Measurements from ENCODE around the gene THUMPD3.

Gene THUMPD3

GRCh38 chr3:9340472-9340902, 22.4 kb upstream of the THUMPD3 start:
- H3K4me1 ChIP-seq (ENCODE audit: insufficient read depth, low read length), result no peaks in the 10 kb centered on the region
- H3K4me3 ChIP-seq (ENCODE audit: low read depth in 1 of 2, low read length in 2 of 2), result no peak overlapping the region
- no peaks in the 10 kb centered on the region for H3K27me3 ChIP-seq (ENCODE audit: control insufficient read depth in 1 of 2, insufficient read depth in 2 of 2, low read length in 2 of 2)
- no peak overlapping the region for H3K9ac ChIP-seq (ENCODE audit: low read length)
- peak overlapping the region; percentile 14 for H3K27ac ChIP-seq (ENCODE audit: low read depth, low read length)
- no peaks in the 10 kb centered on the region for H3K9me3 ChIP-seq (ENCODE audit: low read length)
- no peaks in the 10 kb centered on the region for H3K36me3 ChIP-seq (ENCODE audit: insufficient read depth, low read length)

- Histone ChIP-seq H3K4me1 (ENCODE audit: insufficient read depth, low read length) (no peaks in the 10 kb centered on the region), H3K36me3 (ENCODE audit: insufficient read depth, low read length) (no peaks in the 10 kb centered on the region), H3K27me3 (ENCODE audit: control insufficient read depth in 1 of 2, insufficient read depth in 2 of 2, low read length in 2 of 2) (no peaks in the 10 kb centered on the region), H3K4me3 (ENCODE audit: low read depth in 1 of 2, low read length in 2 of 2) (no peak overlapping the region), H3K9me3 (ENCODE audit: low read length) (no peaks in the 10 kb centered on the region), H3K9ac (ENCODE audit: low read length) (no peak overlapping the region), H3K27ac (ENCODE audit: low read depth, low read length) (no peak overlapping the region)
Measured at GRCh38 chr3:9342696-9343095, 20.2 kb upstream of the THUMPD3 start.

- H3K27ac ChIP-seq (ENCODE audit: low read depth, low read length), result no peak overlapping the region
- H3K27me3 ChIP-seq (ENCODE audit: control insufficient read depth in 1 of 2, insufficient read depth in 2 of 2, low read length in 2 of 2), result no peaks in the 10 kb centered on the region
- H3K9ac ChIP-seq (ENCODE audit: low read length), result no peak overlapping the region
- no peaks in the 10 kb centered on the region for H3K9me3 ChIP-seq (ENCODE audit: low read length)
- H3K36me3 ChIP-seq (ENCODE audit: insufficient read depth, low read length), result no peaks in the 10 kb centered on the region
- H3K4me1 ChIP-seq (ENCODE audit: insufficient read depth, low read length), result no peaks in the 10 kb centered on the region
- no peak overlapping the region for H3K4me3 ChIP-seq (ENCODE audit: low read depth in 1 of 2, low read length in 2 of 2)
Measured at GRCh38 chr3:9343115-9343514, 19.7 kb upstream of the THUMPD3 start.

- H3K4me1 ChIP-seq (ENCODE audit: insufficient read depth, low read length), result no peaks in the 10 kb centered on the region
- no peaks in the 10 kb centered on the region for H3K27me3 ChIP-seq (ENCODE audit: control insufficient read depth in 1 of 2, insufficient read depth in 2 of 2, low read length in 2 of 2)
- H3K27ac ChIP-seq (ENCODE audit: low read depth, low read length), result no peak overlapping the region
- no peaks in the 10 kb centered on the region for H3K36me3 ChIP-seq (ENCODE audit: insufficient read depth, low read length)
- no peaks in the 10 kb centered on the region for H3K9me3 ChIP-seq (ENCODE audit: low read length)
- no peak overlapping the region for H3K9ac ChIP-seq (ENCODE audit: low read length)
- no peak overlapping the region for H3K4me3 ChIP-seq (ENCODE audit: low read depth in 1 of 2, low read length in 2 of 2)
Measured at GRCh38 chr3:9345041-9345440, 17.8 kb upstream of the THUMPD3 start.

GRCh38 chr3:9346141-9346540, 16.7 kb upstream of the THUMPD3 start:
- Histone ChIP-seq H3K4me3 (ENCODE audit: low read depth in 1 of 2, low read length in 2 of 2) (no peak overlapping the region), H3K9me3 (ENCODE audit: low read length) (no peaks in the 10 kb centered on the region), H3K27ac (ENCODE audit: low read depth, low read length) (no peak overlapping the region), H3K4me1 (ENCODE audit: insufficient read depth, low read length) (no peaks in the 10 kb centered on the region), H3K27me3 (ENCODE audit: control insufficient read depth in 1 of 2, insufficient read depth in 2 of 2, low read length in 2 of 2) (no peaks in the 10 kb centered on the region), H3K9ac (ENCODE audit: low read length) (no peak overlapping the region), H3K36me3 (ENCODE audit: insufficient read depth, low read length) (no peaks in the 10 kb centered on the region)

- no peaks in the 10 kb centered on the region for H3K36me3 ChIP-seq (ENCODE audit: insufficient read depth, low read length)
- H3K4me3 ChIP-seq (ENCODE audit: low read depth in 1 of 2, low read length in 2 of 2), result no peak overlapping the region
- no peak overlapping the region for H3K27ac ChIP-seq (ENCODE audit: low read depth, low read length)
- no peaks in the 10 kb centered on the region for H3K27me3 ChIP-seq (ENCODE audit: control insufficient read depth in 1 of 2, insufficient read depth in 2 of 2, low read length in 2 of 2)
- no peaks in the 10 kb centered on the region for H3K9me3 ChIP-seq (ENCODE audit: low read length)
- H3K9ac ChIP-seq (ENCODE audit: low read length), result no peak overlapping the region
- H3K4me1 ChIP-seq (ENCODE audit: insufficient read depth, low read length), result no peaks in the 10 kb centered on the region
Measured at GRCh38 chr3:9347081-9347480, 15.8 kb upstream of the THUMPD3 start.

- H3K27ac ChIP-seq (ENCODE audit: low read depth, low read length), result no peak overlapping the region
- H3K27me3 ChIP-seq (ENCODE audit: control insufficient read depth in 1 of 2, insufficient read depth in 2 of 2, low read length in 2 of 2), result no peaks in the 10 kb centered on the region
- H3K4me1 ChIP-seq (ENCODE audit: insufficient read depth, low read length), result peaks cover 1% of the 10 kb centered on the region
- no peak overlapping the region for H3K9ac ChIP-seq (ENCODE audit: low read length)
- no peaks in the 10 kb centered on the region for H3K36me3 ChIP-seq (ENCODE audit: insufficient read depth, low read length)
- no peak overlapping the region for H3K4me3 ChIP-seq (ENCODE audit: low read depth in 1 of 2, low read length in 2 of 2)
- H3K9me3 ChIP-seq (ENCODE audit: low read length), result no peaks in the 10 kb centered on the region
Measured at GRCh38 chr3:9347887-9348286, 15.0 kb upstream of the THUMPD3 start.

GRCh38 chr3:9349321-9350117, 13.3 kb upstream of the THUMPD3 start:
- H3K27ac ChIP-seq (ENCODE audit: low read depth, low read length), result no peak overlapping the region

GRCh38 chr3:9351709-9352126, 11.1 kb upstream of the THUMPD3 start:
- H3K9ac ChIP-seq (ENCODE audit: low read length), result no peak overlapping the region
- peaks cover 8% of the 10 kb centered on the region for H3K4me1 ChIP-seq (ENCODE audit: insufficient read depth, low read length)
- no peak overlapping the region for H3K27ac ChIP-seq (ENCODE audit: low read depth, low read length)
- H3K36me3 ChIP-seq (ENCODE audit: insufficient read depth, low read length), result no peaks in the 10 kb centered on the region
- no peak overlapping the region for H3K4me3 ChIP-seq (ENCODE audit: low read depth in 1 of 2, low read length in 2 of 2)
- no peaks in the 10 kb centered on the region for H3K27me3 ChIP-seq (ENCODE audit: control insufficient read depth in 1 of 2, insufficient read depth in 2 of 2, low read length in 2 of 2)
- H3K9me3 ChIP-seq (ENCODE audit: low read length), result no peaks in the 10 kb centered on the region

More at GRCh38 chr3:9349321-9350117, 13.3 kb upstream of the THUMPD3 start:
- H3K36me3 ChIP-seq (ENCODE audit: insufficient read depth, low read length), result no peaks in the 10 kb centered on the region
- H3K9me3 ChIP-seq (ENCODE audit: low read length), result no peaks in the 10 kb centered on the region
- H3K9ac ChIP-seq (ENCODE audit: low read length), result no peak overlapping the region
- peaks cover 8% of the 10 kb centered on the region for H3K4me1 ChIP-seq (ENCODE audit: insufficient read depth, low read length)
- no peaks in the 10 kb centered on the region for H3K27me3 ChIP-seq (ENCODE audit: control insufficient read depth in 1 of 2, insufficient read depth in 2 of 2, low read length in 2 of 2)
- H3K4me3 ChIP-seq (ENCODE audit: low read depth in 1 of 2, low read length in 2 of 2), result no peak overlapping the region

- Histone ChIP-seq H3K27ac (ENCODE audit: low read depth, low read length) (no peak overlapping the region), H3K36me3 (ENCODE audit: insufficient read depth, low read length) (no peaks in the 10 kb centered on the region), H3K27me3 (ENCODE audit: control insufficient read depth in 1 of 2, insufficient read depth in 2 of 2, low read length in 2 of 2) (no peaks in the 10 kb centered on the region), H3K4me3 (ENCODE audit: low read depth in 1 of 2, low read length in 2 of 2) (no peak overlapping the region), H3K4me1 (ENCODE audit: insufficient read depth, low read length) (peaks cover 8% of the 10 kb centered on the region), H3K9me3 (ENCODE audit: low read length) (no peaks in the 10 kb centered on the region), H3K9ac (ENCODE audit: low read length) (no peak overlapping the region)
Measured at GRCh38 chr3:9352917-9353752, 9.7 kb upstream of the THUMPD3 start.

GRCh38 chr3:9361691-9362388, 1.0 kb upstream of the THUMPD3 start:
- Histone ChIP-seq H3K27me3 (ENCODE audit: control insufficient read depth in 1 of 2, insufficient read depth in 2 of 2, low read length in 2 of 2) (no peaks in the 10 kb centered on the region), H3K27ac (ENCODE audit: low read depth, low read length) (no peak overlapping the region), H3K36me3 (ENCODE audit: insufficient read depth, low read length) (peaks cover 16% of the 10 kb centered on the region), H3K4me1 (ENCODE audit: insufficient read depth, low read length) (peaks cover 18% of the 10 kb centered on the region), H3K9me3 (ENCODE audit: low read length) (no peaks in the 10 kb centered on the region), H3K9ac (ENCODE audit: low read length) (no peak overlapping the region), H3K4me3 (ENCODE audit: low read depth in 1 of 2, low read length in 2 of 2) (peak overlapping the region in 1 of 2 donors; percentile 86)

Measured in muscle layer of colon (tissue), 2 donors.